HL-60 (cell line): ENCODE results near the gene RSPH6A.

ENCODE experiments used
- DNase-seq, 2 experiments: peaks; one replicate each; pipeline ENCODE4 v3.0.0-alpha.2; 2010 to 2020; ENCODE audit warnings: low read depth in 1 of 2, low spot score in 1 of 2
- H3K27ac ChIP-seq: fragments of 250-450 bp; sonication (Bioruptor Pico); replicated peaks from 2 replicates; pipeline ENCODE4 v1.5.1; 2020; ENCODE audit warnings: mild to moderate bottlenecking, moderate library complexity
- H3K27me3 ChIP-seq: fragments of 250-450 bp; sonication (Bioruptor Pico); 2 replicates; pipeline ENCODE4 v1.5.1; 2021; ENCODE audit warnings: mild to moderate bottlenecking, moderate library complexity; ENCODE audit not compliant: insufficient read depth, poor library complexity, severe bottlenecking
- H3K4me3 ChIP-seq: replicated peaks from 2 replicates; pipeline ENCODE4 v1.5.1; 2011; ENCODE audit warnings: mild to moderate bottlenecking, control low read depth, low read length; ENCODE audit not compliant: insufficient read depth
- GABPA ChIP-seq: IDR thresholded peaks from 2 replicates; pipeline ENCODE4 v1.6.1; 2012; ENCODE audit warnings: low read depth
- POLR2AphosphoS5 ChIP-seq: IDR thresholded peaks from 2 replicates; pipeline ENCODE4 v1.6.1; 2012; ENCODE audit warnings: low read depth
- REST ChIP-seq: IDR thresholded peaks from 2 replicates; pipeline ENCODE4 v1.6.1; 2012; ENCODE audit warnings: low read depth; ENCODE audit not compliant: insufficient replicate concordance
- SPI1 ChIP-seq: IDR thresholded peaks from 2 replicates; pipeline ENCODE4 v1.6.1; 2012; ENCODE audit warnings: low read depth, mild to moderate bottlenecking, borderline replicate concordance
- TF ChIP-seq, protein P1 (sequence below): IDR thresholded peaks from one replicate; pipeline ENCODE4 v1.5.1; 2011; ENCODE audit warnings: low read length, control low read depth, inconsistent platforms; ENCODE audit not compliant: insufficient read depth

RSPH6A gene

GRCh38 chr19:45764945-45765701 lies 50.0 kb downstream of the RSPH6A start:
- Histone ChIP-seq H3K27me3 (peaks cover 32% of the 10 kb centered on the region), H3K27ac (no peak overlapping the region), H3K4me3 (no peak overlapping the region)
- TF ChIP-seq REST, result no peak
- TF ChIP-seq, protein P1, sequence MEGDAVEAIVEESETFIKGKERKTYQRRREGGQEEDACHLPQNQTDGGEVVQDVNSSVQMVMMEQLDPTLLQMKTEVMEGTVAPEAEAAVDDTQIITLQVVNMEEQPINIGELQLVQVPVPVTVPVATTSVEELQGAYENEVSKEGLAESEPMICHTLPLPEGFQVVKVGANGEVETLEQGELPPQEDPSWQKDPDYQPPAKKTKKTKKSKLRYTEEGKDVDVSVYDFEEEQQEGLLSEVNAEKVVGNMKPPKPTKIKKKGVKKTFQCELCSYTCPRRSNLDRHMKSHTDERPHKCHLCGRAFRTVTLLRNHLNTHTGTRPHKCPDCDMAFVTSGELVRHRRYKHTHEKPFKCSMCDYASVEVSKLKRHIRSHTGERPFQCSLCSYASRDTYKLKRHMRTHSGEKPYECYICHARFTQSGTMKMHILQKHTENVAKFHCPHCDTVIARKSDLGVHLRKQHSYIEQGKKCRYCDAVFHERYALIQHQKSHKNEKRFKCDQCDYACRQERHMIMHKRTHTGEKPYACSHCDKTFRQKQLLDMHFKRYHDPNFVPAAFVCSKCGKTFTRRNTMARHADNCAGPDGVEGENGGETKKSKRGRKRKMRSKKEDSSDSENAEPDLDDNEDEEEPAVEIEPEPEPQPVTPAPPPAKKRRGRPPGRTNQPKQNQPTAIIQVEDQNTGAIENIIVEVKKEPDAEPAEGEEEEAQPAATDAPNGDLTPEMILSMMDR, result no peak
- no peak for DNase-seq

DNA sequence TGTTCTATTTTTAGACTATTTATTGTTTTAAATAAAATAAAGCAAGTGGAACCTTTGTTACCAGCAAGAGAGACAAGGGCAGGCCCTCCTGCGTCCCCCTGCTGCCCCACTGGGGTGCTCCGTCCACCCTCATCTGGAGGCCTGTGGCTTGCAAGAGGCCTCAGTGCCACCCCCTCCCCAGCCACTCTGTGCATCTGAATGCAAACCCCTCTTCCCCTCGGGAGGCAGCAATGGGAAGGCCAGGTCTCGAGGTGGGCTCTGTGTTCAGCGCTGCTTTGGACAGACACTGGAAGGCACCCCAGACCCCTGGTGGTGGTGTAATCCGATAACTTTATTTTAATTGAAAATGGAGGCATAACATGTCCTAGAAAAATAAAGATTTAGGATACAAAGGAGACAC lies 50.6 kb downstream of the RSPH6A start:
- Histone ChIP-seq H3K27me3 (peaks cover 32% of the 10 kb centered on the region), H3K4me3 (no peak overlapping the region), H3K27ac (no peak overlapping the region)
- TF ChIP-seq REST (no peak), GABPA (no peak), SPI1 (no peak), POLR2AphosphoS5 (no peak)
- TF ChIP-seq, protein P1, result no peak
- no peak for DNase-seq

DNA sequence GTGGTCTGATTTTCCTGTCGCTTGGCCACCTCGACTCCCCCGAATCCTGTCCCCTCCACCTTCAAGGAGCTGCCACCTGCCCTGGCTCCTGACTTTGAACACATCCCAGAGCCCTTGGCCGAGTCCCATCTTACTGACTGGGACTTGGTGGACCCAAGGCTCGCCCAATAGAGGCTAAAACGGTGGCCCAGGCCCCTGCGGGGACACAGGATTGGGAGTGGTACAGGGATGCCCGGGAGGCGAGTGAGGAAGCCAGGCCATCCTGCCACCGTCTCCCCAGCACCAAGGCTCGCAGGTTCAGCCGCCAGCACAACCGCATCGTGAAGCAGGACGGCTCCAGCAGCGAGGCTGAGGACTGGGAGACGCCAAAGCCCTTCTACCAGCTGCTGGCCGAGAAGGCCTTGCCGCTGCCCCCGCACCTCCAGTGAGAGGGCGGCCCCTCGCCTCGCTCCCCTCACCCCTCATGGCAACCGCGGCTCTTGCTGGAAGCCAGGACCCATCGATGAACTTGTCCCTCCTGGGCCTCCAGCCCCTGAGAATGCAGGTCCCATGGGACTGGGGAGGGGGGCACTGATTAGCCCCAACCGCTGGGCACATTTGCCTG lies 51.3 kb downstream of the RSPH6A start:
- TF ChIP-seq, protein P1, result no peak
- TF ChIP-seq REST, result no peak
- TF ChIP-seq GABPA, result no peak
- TF ChIP-seq SPI1, result no peak
- no peak for TF ChIP-seq POLR2AphosphoS5
- Histone ChIP-seq H3K27me3 (peaks cover 32% of the 10 kb centered on the region), H3K4me3 (no peak overlapping the region), H3K27ac (no peak overlapping the region)
- DNase-seq, result no peak
